Nephron progenitor cell (in vitro differentiated cells): ENCODE results near the gene IRF5.

Experiments used
- DNase-seq: peaks from one replicate; pipeline ENCODE4 v3.0.0; 2021
- H3K27ac Mint-ChIP-seq: 2 replicates; pipeline ENCODE4 v1.8.0; 2021; ENCODE audit warnings: mild to moderate bottlenecking, moderate library complexity, mixed read lengths
- H3K27me3 Mint-ChIP-seq: 2 replicates; pipeline ENCODE4 v1.8.0; 2021; ENCODE audit warnings: mild to moderate bottlenecking, low read depth, mixed read lengths; ENCODE audit not compliant: poor library complexity
- H3K36me3 Mint-ChIP-seq: 2 replicates; pipeline ENCODE4 v1.8.0; 2021; ENCODE audit warnings: low read depth, mixed read lengths
- H3K4me1 Mint-ChIP-seq: 2 replicates; pipeline ENCODE4 v1.8.0; 2021; ENCODE audit warnings: mixed read lengths
- H3K4me3 Mint-ChIP-seq: 2 replicates; pipeline ENCODE4 v1.8.0; 2021; ENCODE audit warnings: mild to moderate bottlenecking, moderate library complexity, mixed read lengths
- H3K9me3 Mint-ChIP-seq: 2 replicates; pipeline ENCODE4 v1.8.0; 2021; ENCODE audit warnings: mild to moderate bottlenecking, moderate library complexity, mixed read lengths
- TF ChIP-seq, protein P1 (sequence below): fragments of 200-600 bp; sonication (generic); IDR thresholded peaks from 2 replicates; pipeline ENCODE4 v1.5.0; 2021; ENCODE audit warnings: antibody characterized with exemption

The IRF5 gene

DNA sequence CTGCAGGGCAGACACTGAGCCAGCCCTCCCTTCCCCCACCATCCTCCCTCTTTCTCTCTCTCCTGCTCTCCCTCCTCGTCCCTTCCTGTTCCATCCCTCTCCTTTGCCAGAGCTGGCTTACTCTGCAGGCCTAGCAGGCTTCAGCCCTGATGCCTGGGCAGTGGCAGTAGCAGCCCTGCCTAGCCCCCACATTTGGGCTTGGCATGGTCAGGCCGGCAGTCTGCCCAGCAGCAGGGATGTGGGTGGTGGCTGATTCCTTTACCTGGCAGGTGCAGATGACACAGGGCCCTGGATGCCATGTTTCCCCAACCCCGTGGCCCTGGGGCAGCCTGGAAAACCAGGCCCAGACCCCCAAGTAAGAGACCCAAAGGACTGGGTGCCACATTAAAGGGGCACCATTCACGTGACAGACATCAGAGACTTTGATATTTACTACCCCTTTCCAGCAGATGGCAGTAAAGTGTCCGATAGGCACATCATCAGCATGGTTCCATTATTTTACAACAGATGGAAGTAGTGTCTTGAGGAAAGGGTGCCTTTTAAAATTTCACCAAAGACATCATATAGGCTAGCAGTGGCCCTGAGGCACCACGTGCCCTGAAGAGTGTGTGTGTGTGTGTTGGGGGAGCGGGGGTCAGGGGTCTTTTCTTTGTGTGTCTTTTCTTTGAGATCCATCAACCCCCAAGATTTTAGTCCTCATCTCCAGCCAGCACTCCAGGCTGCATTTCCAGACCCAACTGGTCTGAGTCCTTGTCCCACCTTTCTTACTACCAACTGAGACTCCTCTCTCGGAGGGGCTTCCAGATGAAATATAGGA lies 33.1 kb upstream of the IRF5 start:
- TF ChIP-seq, protein P1, sequence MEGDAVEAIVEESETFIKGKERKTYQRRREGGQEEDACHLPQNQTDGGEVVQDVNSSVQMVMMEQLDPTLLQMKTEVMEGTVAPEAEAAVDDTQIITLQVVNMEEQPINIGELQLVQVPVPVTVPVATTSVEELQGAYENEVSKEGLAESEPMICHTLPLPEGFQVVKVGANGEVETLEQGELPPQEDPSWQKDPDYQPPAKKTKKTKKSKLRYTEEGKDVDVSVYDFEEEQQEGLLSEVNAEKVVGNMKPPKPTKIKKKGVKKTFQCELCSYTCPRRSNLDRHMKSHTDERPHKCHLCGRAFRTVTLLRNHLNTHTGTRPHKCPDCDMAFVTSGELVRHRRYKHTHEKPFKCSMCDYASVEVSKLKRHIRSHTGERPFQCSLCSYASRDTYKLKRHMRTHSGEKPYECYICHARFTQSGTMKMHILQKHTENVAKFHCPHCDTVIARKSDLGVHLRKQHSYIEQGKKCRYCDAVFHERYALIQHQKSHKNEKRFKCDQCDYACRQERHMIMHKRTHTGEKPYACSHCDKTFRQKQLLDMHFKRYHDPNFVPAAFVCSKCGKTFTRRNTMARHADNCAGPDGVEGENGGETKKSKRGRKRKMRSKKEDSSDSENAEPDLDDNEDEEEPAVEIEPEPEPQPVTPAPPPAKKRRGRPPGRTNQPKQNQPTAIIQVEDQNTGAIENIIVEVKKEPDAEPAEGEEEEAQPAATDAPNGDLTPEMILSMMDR, result peak; percentile 49
- Mint-ChIP-seq H3K4me1 (peaks cover 20% of the 10 kb centered on the region), H3K9me3 (peaks cover 15% of the 10 kb centered on the region), H3K27ac (no peak overlapping the region), H3K36me3 (peaks cover 60% of the 10 kb centered on the region), H3K27me3 (no peaks in the 10 kb centered on the region), H3K4me3 (no peak overlapping the region)
- no peak for DNase-seq

DNA sequence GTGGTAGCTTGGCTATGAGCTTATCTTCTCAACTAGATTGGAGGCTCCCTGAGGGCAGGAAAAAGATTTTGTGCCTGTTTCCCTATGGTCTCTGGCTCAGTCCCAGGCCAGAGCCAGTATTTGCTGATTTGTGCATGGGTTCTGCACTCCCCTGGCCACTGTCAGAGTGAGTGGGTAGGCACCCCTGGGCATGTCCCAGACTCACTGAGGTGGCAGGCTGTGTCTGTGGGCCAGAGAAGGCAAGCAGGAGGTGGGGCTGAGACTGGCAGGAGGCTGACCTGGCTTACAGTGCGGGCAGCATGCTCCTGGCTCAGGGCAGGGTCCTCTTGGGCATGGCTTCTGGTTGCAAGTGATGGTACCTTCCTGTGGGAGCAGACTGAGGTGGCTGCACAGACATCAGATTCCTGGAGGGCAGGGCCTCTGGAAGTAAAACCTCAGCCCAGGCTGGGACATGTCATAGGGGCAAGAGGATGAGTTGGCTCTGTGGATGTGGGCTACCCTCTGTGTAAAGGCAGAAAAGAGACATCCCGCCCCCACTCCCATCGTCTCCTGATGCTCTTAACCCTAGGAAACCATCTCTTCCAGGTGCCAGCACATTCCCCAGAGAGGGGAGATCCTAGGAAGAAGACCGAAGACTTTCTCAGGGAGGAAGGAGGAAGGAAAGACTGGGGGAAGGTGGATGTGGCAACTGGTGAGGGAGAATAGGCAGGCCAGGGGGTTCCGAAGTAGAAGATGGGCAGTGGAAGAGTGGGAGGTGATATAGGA lies 31.5 kb upstream of the IRF5 start:
- Mint-ChIP-seq H3K27me3 (peaks cover 3% of the 10 kb centered on the region), H3K4me3 (no peak overlapping the region), H3K27ac (no peak overlapping the region), H3K9me3 (peaks cover 6% of the 10 kb centered on the region), H3K4me1 (peaks cover 31% of the 10 kb centered on the region), H3K36me3 (peaks cover 44% of the 10 kb centered on the region)
- TF ChIP-seq, protein P1, result no peak
- DNase-seq, result no peak

- no peak for DNase-seq
- Mint-ChIP-seq H3K36me3 (peaks cover 36% of the 10 kb centered on the region), H3K9me3 (peaks cover under 1% of the 10 kb centered on the region), H3K4me1 (peaks cover 39% of the 10 kb centered on the region), H3K27me3 (peaks cover 3% of the 10 kb centered on the region), H3K4me3 (no peak overlapping the region), H3K27ac (no peak overlapping the region)
- TF ChIP-seq, protein P1, result no peak
Observed at GRCh38 chr7:128906766-128907559, 30.8 kb upstream of the IRF5 start.

GRCh38 chr7:128908750-128909624 lies 28.7 kb upstream of the IRF5 start:
- peaks cover 22% of the 10 kb centered on the region for H3K36me3 Mint-ChIP-seq
- peak overlapping the region; percentile 98 for H3K27ac Mint-ChIP-seq
- TF ChIP-seq, protein P1, result no peak

More at GRCh38 chr7:128908750-128909624, 28.7 kb upstream of the IRF5 start:
- peaks cover 6% of the 10 kb centered on the region for H3K27me3 Mint-ChIP-seq
- H3K9me3 Mint-ChIP-seq, result no peaks in the 10 kb centered on the region
- DNase-seq, result no peak
- peak overlapping the region; percentile 85 for H3K4me3 Mint-ChIP-seq
- peaks cover 46% of the 10 kb centered on the region for H3K4me1 Mint-ChIP-seq
